A549 (cell line): ENCODE data around the gene MSGN1. TPM values are rescaled to one million over a fixed set of nuclear protein-coding genes. Genes with fewer than 3 reads are reported as not detected.

Source experiments
- ATAC-seq, 2 experiments: fragments of 200-7000 bp in 1 of 2; fragments of >200 bp in 1 of 2; cut with Nextera tagmentation in 1 of 2; cut with Tn5 transposase in 1 of 2; 3 replicates each; pipeline versions ENCODE4 v1.8.0 to v1.9.1; 2018 to 2020; ENCODE audit warnings: mild to moderate bottlenecking in 1 of 2, moderate library complexity in 1 of 2
- CTCF ChIA-PET: fragments of 300-600 bp; sonication (Branson Sonifier 250); formaldehyde crosslinking; extraction: SDS; loops from one replicate; lab custom pipeline; 2021; ENCODE audit warnings: antibody characterized with exemption, inconsistent platforms; lab: Yijun Ruan, JAX
- POLR2A ChIA-PET: fragments of 350-600 bp; formaldehyde crosslinking; extraction: SDS; loops from one replicate; lab custom pipeline; 2021; ENCODE audit warnings: antibody characterized with exemption, inconsistent platforms; lab: Yijun Ruan, JAX
- DNase-seq, 2 experiments: peaks; one replicate each; pipeline versions ENCODE4 v3.0.0 to v3.0.0-alpha.2; 2011 to 2016; ENCODE audit warnings: low read depth in 1 of 2, low spot score in 1 of 2
- FAIRE-seq: peaks from 2 replicates; lab custom pipeline; 2011; peaks lifted over from hg19 to GRCh38; lab: Jason Lieb, UNC
- H3K27ac ChIP-seq, 2 experiments: fragments of >200 bp; sonication (Bioruptor Twin); formaldehyde crosslinking; 3 replicates each; pipeline ENCODE4 v1.5.1; 2016 to 2017
- H3K4me1 ChIP-seq: fragments of >200 bp; sonication (Bioruptor Twin); formaldehyde crosslinking; 3 replicates; pipeline ENCODE4 v1.6.1; 2016
- H3K4me2 ChIP-seq: fragments of >200 bp; sonication (Bioruptor Twin); formaldehyde crosslinking; 3 replicates; pipeline ENCODE4 v1.6.1; 2016
- H3K4me3 ChIP-seq: fragments of >200 bp; sonication (Bioruptor Twin); formaldehyde crosslinking; 3 replicates; pipeline ENCODE4 v1.5.1; 2016
- H3K9me3 ChIP-seq: fragments of >200 bp; sonication (Bioruptor Twin); formaldehyde crosslinking; 3 replicates; pipeline ENCODE4 v1.6.1; 2016
- ATOH8 ChIP-seq: fragments of 250-450 bp; sonication (Bioruptor Pico); IDR thresholded peaks from 2 replicates; pipeline ENCODE4 v1.5.0; 2020; ENCODE audit warnings: low read depth, mild to moderate bottlenecking, moderate library complexity
- BHLHE40 ChIP-seq: IDR thresholded peaks from 2 replicates; pipeline ENCODE4 v1.6.1; 2012; ENCODE audit warnings: low read depth, low read length, inconsistent platforms
- CBX2 ChIP-seq: fragments of 200-600 bp; sonication (generic); IDR thresholded peaks from 2 replicates; pipeline ENCODE4 v1.6.1; 2016; ENCODE audit warnings: low read depth, mild to moderate bottlenecking, borderline replicate concordance
- CBX8 ChIP-seq: fragments of 200-600 bp; sonication (generic); IDR thresholded peaks from 2 replicates; pipeline ENCODE4 v1.6.1; 2016
- CEBPB ChIP-seq, 2 experiments: fragments of >200 bp in 1 of 2; sonication (Bioruptor Twin) in 1 of 2; formaldehyde crosslinking in 1 of 2; IDR thresholded peaks; 2 replicates each; pipeline ENCODE4 v1.6.1; 2012 to 2016
- E2F6 ChIP-seq: IDR thresholded peaks from 2 replicates; pipeline ENCODE4 v1.6.1; 2012; ENCODE audit warnings: low read depth, borderline replicate concordance
- EP300 ChIP-seq, 2 experiments: fragments of >200 bp; sonication (Bioruptor Twin); formaldehyde crosslinking; IDR thresholded peaks; 2 replicates in 1 of 2; 3 replicates in 1 of 2; pipeline ENCODE4 v1.6.1; 2016 to 2017
- FOSB ChIP-seq: fragments of 250-450 bp; sonication (Bioruptor Pico); IDR thresholded peaks from 2 replicates; pipeline ENCODE4 v1.5.0; 2020; ENCODE audit warnings: mild to moderate bottlenecking, moderate library complexity
- GATA3 ChIP-seq: IDR thresholded peaks from 2 replicates; pipeline ENCODE4 v1.6.1; 2012; ENCODE audit warnings: borderline replicate concordance
- HES2 ChIP-seq: fragments of >200 bp; sonication (Bioruptor Twin); formaldehyde crosslinking; IDR thresholded peaks from 2 replicates; pipeline ENCODE4 v1.6.1; 2016
- HOXA7 ChIP-seq: fragments of 250-450 bp; sonication (Bioruptor Pico); IDR thresholded peaks from 2 replicates; pipeline ENCODE4 v1.5.0; 2020; ENCODE audit warnings: mild to moderate bottlenecking, moderate library complexity
- JUN ChIP-seq, 2 experiments: fragments of >200 bp; sonication (Bioruptor Twin); formaldehyde crosslinking; IDR thresholded peaks; 2 replicates in 1 of 2; 3 replicates in 1 of 2; pipeline ENCODE4 v1.6.1; 2016 to 2017
- JUNB ChIP-seq: fragments of >200 bp; sonication (Bioruptor Twin); formaldehyde crosslinking; IDR thresholded peaks from 2 replicates; pipeline ENCODE4 v1.6.1; 2016
- KDM1A ChIP-seq: fragments of 200-600 bp; sonication (generic); IDR thresholded peaks from 2 replicates; pipeline ENCODE4 v1.6.1; 2016; ENCODE audit warnings: low read depth, mild to moderate bottlenecking
- KDM5A ChIP-seq: fragments of 200-600 bp; sonication (generic); IDR thresholded peaks from 2 replicates; pipeline ENCODE4 v1.6.1; 2016; ENCODE audit warnings: antibody characterized with exemption, mild to moderate bottlenecking
- MAFK ChIP-seq: fragments of 450-650 bp; IDR thresholded peaks from 2 replicates; pipeline ENCODE4 v1.6.1; 2014; ENCODE audit not compliant: partially characterized antibody
- MAX ChIP-seq: IDR thresholded peaks from 2 replicates; pipeline ENCODE4 v1.6.1; 2012
- NFE2L2 ChIP-seq: fragments of 150-350 bp; conservative IDR thresholded peaks from 2 replicates; pipeline ENCODE4 v1.6.1; 2014; ENCODE audit warnings: low read length
- NR3C1 ChIP-seq: fragments of >200 bp; sonication (Bioruptor Twin); formaldehyde crosslinking; IDR thresholded peaks from 3 replicates; pipeline ENCODE4 v1.6.1; 2017
- PBX3 ChIP-seq: IDR thresholded peaks from 2 replicates; pipeline ENCODE4 v1.6.1; 2012
- POLR2A ChIP-seq: IDR thresholded peaks from 2 replicates; pipeline ENCODE4 v1.6.1; 2012; ENCODE audit warnings: mild to moderate bottlenecking, low read length
- RARB ChIP-seq: fragments of 250-450 bp; sonication (Bioruptor Pico); IDR thresholded peaks from 2 replicates; pipeline ENCODE4 v1.8.0; 2021; ENCODE audit warnings: mild to moderate bottlenecking, moderate library complexity
- RFX5 ChIP-seq: fragments of 450-650 bp; IDR thresholded peaks from 2 replicates; pipeline ENCODE4 v1.7.1; 2014; ENCODE audit warnings: antibody characterized with exemption, mild to moderate bottlenecking, moderate library complexity
- SMC3 ChIP-seq: fragments of >200 bp; sonication (Bioruptor Twin); formaldehyde crosslinking; IDR thresholded peaks from 3 replicates; pipeline ENCODE4 v1.6.1; 2018; ENCODE audit warnings: inconsistent platforms
- TFCP2L1 ChIP-seq: fragments of 250-450 bp; sonication (Bioruptor Pico); IDR thresholded peaks from 2 replicates; pipeline ENCODE4 v1.5.0; 2021; ENCODE audit warnings: mild to moderate bottlenecking
- TP53 ChIP-seq: fragments of 250-450 bp; sonication (Bioruptor Pico); IDR thresholded peaks from 2 replicates; pipeline ENCODE4 v1.5.0; 2021; ENCODE audit warnings: mild to moderate bottlenecking, moderate library complexity
- ZFP36 ChIP-seq: fragments of 450-650 bp; IDR thresholded peaks from 2 replicates; pipeline ENCODE4 v1.6.1; 2014; ENCODE audit warnings: borderline replicate concordance; ENCODE audit not compliant: partially characterized antibody
- WGBS: methylation state at CpG from one replicate; pipeline ENCODE4 v1.1.6; 2017; ENCODE audit errors: missing lambda C conversion rate; 5-methylcytosine and 5-hydroxymethylcytosine counted together
- polyA plus RNA-seq, 4 experiments: library from polyadenylated mRNA; depleted of rRNA in 3 of 4; stranded (reverse); fragments of >200 nt; fragmentation: RNase III in 1 of 4; extraction: RNeasy Plus Mini Kit Qiagen cat#74134 plus additional on column Dnase treatment in 1 of 4; gene quantifications; 2 replicates in 3 of 4; 3 replicates in 1 of 4; pipeline ENCODE4 v1.2.3, GENCODE V29; 2011 to 2017
- TF ChIP-seq, protein P1 (sequence below): fragments of 250-450 bp; sonication (Bioruptor Pico); IDR thresholded peaks from 2 replicates; pipeline ENCODE4 v1.5.0; 2021; ENCODE audit warnings: mild to moderate bottlenecking, moderate library complexity, borderline replicate concordance

The MSGN1 gene
- polyA plus RNA-seq, 2 of the 4 experiments (the other 2 are of a cell fraction) = not detected

GRCh38 chr2:17799301-17800120 is 16.7 kb upstream of the MSGN1 start (continued):
- TF ChIP-seq, protein P1, sequence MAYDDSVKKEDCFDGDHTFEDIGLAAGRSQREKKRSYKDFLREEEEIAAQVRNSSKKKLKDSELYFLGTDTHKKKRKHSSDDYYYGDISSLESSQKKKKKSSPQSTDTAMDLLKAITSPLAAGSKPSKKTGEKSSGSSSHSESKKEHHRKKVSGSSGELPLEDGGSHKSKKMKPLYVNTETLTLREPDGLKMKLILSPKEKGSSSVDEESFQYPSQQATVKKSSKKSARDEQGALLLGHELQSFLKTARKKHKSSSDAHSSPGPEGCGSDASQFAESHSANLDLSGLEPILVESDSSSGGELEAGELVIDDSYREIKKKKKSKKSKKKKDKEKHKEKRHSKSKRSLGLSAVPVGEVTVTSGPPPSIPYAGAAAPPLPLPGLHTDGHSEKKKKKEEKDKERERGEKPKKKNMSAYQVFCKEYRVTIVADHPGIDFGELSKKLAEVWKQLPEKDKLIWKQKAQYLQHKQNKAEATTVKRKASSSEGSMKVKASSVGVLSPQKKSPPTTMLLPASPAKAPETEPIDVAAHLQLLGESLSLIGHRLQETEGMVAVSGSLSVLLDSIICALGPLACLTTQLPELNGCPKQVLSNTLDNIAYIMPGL (CRISPR knock-in tag) = no peak
- TF ChIP-seq CEBPB (IDR thresholded peaks at IDR 0.05) (no peak), MAFK (no peak), RARB (CRISPR knock-in tag) (no peak)

- Histone ChIP-seq H3K4me3 (no peak overlapping the region), H3K4me2 (no peak overlapping the region), H3K27ac (no peak overlapping the region), H3K9me3 (no peaks in the 10 kb centered on the region), H3K4me1 (no peaks in the 10 kb centered on the region)
- TF ChIP-seq FOSB (CRISPR knock-in tag) (no peak), PBX3 (no peak), EP300 (IDR thresholded peaks at IDR 0.05) (no peak), NFE2L2 (no peak), HES2 (no peak), BHLHE40 (no peak), POLR2A (no peak), TP53 (no peak), NR3C1 (no peak), KDM5A (no peak), TFCP2L1 (no peak), GATA3 (no peak), SMC3 (no peak), CBX2 (no peak), JUNB (no peak), HOXA7 (CRISPR knock-in tag) (no peak), RFX5 (no peak), MAX (no peak)
- DNase-seq (no peak), FAIRE-seq (no peak), ATAC-seq (no peak)
- ChIA-PET POLR2A (no interaction called here), CTCF (interaction anchor here (0.8 to 1.5 kb wide), 3 partner anchors 10 to 31 kb away, joined by 3 read pairs; partner anchors contain the start of gene MSGN1)
- 37% methylated on average over 5 of the region's 5 CpGs for WGBS
Measured at GRCh38 chr2:17800219-17800618, 16.0 kb upstream of the MSGN1 start.

- TF ChIP-seq JUN (IDR thresholded peaks at IDR 0.05) = no peak
- TF ChIP-seq ATOH8 (CRISPR knock-in tag) = no peak
- no peak for TF ChIP-seq KDM1A
- TF ChIP-seq E2F6 = no peak
- no peak for TF ChIP-seq CBX8
- no peak for TF ChIP-seq ZFP36
- TF ChIP-seq, all 56 proteins: peak for 0
- no peaks in the 10 kb centered on the region for H3K4me1 ChIP-seq
- no peak for DNase-seq
- ChIA-PET CTCF (interaction anchor here (0.9 to 1.5 kb wide), 2 partner anchors 10 to 15 kb away, joined by 3 read pairs; partner anchors contain the start of gene MSGN1), POLR2A (no interaction called here)
- no peak overlapping the region for H3K4me2 ChIP-seq
- H3K4me3 ChIP-seq = no peak overlapping the region
- WGBS = 89% methylated on average over 1 of the region's 1 CpG
- FAIRE-seq = no peak
- no peaks in the 10 kb centered on the region for H3K9me3 ChIP-seq
- H3K27ac ChIP-seq = no peak overlapping the region
- ATAC-seq = no peak
Measured at GRCh38 chr2:17800693-17801458, 15.4 kb upstream of the MSGN1 start.
